ENCODE measurements around the gene ATP11A.
"Not testable (repeated sequence)": the region's sequence is repeated elsewhere in the genome, so short reads cannot be mapped to it uniquely, and the experiment has no call there.

ATP11A gene

DNA sequence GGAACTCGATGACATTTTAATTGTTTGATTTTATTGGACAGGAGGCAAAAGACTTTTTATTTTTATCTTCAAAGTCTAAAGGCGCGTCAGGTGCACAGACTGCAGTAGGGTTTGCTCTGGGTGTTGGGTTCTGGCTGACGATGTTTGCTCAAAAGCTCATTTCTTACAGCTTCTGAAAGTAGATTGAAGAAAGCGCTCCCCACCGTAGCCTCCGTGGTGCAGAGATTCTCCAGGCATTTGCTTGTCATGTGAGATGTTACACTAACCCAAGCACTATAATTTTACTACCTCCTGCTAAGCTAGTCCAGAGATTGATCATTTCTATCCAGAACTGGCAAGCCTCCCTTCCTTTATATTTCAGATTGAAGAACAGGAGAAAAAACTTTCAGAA is 14.5 kb upstream of the ATP11A start:
- H3K36me3 ChIP-seq (ENCODE audit: insufficient read depth, low read length): no peaks in the 10 kb centered on the region
- H3K4me3 ChIP-seq: no peak overlapping the region
- no peak for DNase-seq (ENCODE audit: low read depth, low spot score)
- TF ChIP-seq FOXP2 (optimal IDR thresholded peaks at IDR 0.05; ENCODE audit: control extremely low read depth, extremely low read length, insufficient read depth) (no peak), POLR2AphosphoS5 (IDR thresholded peaks at IDR 0.05; ENCODE audit: borderline replicate concordance, low read depth, low read length) (no peak), EZH2 (IDR thresholded peaks at IDR 0.05) (no peak)
- H3K9ac ChIP-seq (ENCODE audit: insufficient read length): no peak overlapping the region
- no peaks in the 10 kb centered on the region for H3K9me3 ChIP-seq (ENCODE audit: low read depth, low read length)
- H3K27ac ChIP-seq: 0 out of 2 replicates have a peak overlapping the region, but pooled peaks have one; percentile 7

DNA sequence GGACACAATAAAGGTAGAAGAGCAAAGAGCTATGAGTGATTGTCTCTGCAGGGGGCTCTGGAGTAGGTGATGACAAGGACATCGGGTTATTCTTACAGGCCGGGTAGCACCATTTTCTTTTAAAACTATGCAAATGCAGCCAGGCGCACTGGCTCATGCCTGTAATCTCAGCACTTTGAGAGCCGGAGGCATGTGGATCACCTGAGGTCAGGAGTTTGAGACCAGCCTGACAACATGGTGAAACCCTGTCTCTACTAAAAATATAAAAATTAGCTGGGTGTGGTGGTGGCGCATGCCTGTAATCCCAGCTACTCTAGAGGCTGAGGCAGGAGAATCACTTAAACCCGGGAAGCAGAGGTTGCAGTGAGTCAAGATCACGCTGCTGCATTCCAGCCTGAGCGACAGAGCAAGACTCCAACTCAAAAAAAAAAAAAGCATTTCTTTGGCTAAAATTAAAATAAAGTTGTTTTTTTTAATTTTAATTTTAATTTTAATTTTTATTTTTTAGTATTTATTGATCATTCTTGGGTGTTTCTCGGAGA is 12.3 kb upstream of the ATP11A start:
- not testable (repeated sequence) for H3K4me3 ChIP-seq; H3K9me3 ChIP-seq (ENCODE audit: low read depth, low read length); H3K36me3 ChIP-seq (ENCODE audit: insufficient read depth, low read length); H3K27ac ChIP-seq; H3K9ac ChIP-seq (ENCODE audit: insufficient read length); DNase-seq (ENCODE audit: low read depth, low spot score)

DNA sequence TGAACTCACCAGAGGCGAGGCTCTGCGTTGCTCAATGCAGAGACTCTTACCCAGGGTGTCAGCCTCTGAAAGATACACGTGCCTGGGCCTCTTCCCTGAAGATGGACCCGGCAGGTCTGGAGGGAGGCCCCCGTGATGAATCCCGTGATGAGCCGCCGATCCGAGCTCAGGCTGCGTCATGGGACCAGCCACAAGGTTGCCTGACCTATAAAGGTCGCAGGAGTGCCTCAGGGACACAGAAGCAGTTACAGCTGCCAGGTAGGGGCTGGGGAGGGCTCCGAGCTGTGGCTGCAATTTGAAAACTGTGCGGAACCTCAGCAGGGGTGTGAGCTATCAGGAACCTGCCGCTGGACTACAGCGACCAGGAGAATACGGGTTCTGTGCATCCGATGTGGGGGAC is 10.5 kb upstream of the ATP11A start:
- DNase-seq (ENCODE audit: low read depth, low spot score): no peak
- Histone ChIP-seq H3K36me3 (ENCODE audit: insufficient read depth, low read length) (no peaks in the 10 kb centered on the region), H3K9me3 (ENCODE audit: low read depth, low read length) (no peaks in the 10 kb centered on the region), H3K9ac (ENCODE audit: insufficient read length) (no peak overlapping the region), H3K4me3 (no peak overlapping the region), H3K27ac (no peak overlapping the region)
- TF ChIP-seq FOXP2 (optimal IDR thresholded peaks at IDR 0.05; ENCODE audit: control extremely low read depth, extremely low read length, insufficient read depth) (no peak), EZH2 (IDR thresholded peaks at IDR 0.05) (no peak), POLR2AphosphoS5 (IDR thresholded peaks at IDR 0.05; ENCODE audit: borderline replicate concordance, low read depth, low read length) (no peak)

DNA sequence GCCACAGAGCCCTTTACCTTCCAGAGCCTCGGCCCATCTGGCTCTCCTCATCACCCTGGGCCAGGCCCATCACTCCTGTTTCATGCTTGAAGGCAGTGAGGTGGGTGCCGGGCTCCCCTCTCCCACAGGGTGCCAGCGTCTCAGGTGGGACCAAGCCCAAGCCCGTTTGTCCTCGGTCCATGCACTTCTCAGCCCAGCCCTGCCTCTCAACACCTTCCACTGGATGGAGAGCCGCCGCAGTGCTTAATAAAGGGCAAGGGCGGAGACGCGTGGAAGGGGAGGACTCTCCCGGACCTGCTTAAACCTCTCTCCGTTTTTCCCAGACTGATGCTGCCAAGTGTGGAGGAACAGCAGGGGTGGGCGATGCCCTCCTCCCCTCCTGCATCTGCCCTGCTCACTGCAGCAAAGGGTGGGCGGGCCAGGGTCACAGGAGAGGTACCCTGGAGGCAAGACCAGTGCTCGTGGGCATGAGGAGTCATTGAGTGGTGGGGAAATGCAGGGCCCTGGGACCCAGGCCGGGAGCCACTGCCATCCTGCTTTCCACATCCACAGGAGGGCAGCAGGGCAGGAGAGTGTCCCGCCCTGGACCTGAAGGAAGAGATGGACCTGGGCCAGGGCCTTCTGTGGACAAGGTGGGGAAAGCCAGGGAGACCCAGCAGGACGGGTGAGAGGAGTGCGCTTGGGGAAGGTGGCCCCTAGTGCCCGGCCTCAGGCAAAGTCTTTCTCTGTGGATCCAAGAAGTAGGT is 9.7 kb upstream of the ATP11A start:
- TF ChIP-seq EZH2 (IDR thresholded peaks at IDR 0.05): no peak
- no peak for TF ChIP-seq FOXP2 (optimal IDR thresholded peaks at IDR 0.05; ENCODE audit: control extremely low read depth, extremely low read length, insufficient read depth)
- no peak for TF ChIP-seq POLR2AphosphoS5 (IDR thresholded peaks at IDR 0.05; ENCODE audit: borderline replicate concordance, low read depth, low read length)
- H3K9me3 ChIP-seq (ENCODE audit: low read depth, low read length): no peaks in the 10 kb centered on the region
- no peaks in the 10 kb centered on the region for H3K36me3 ChIP-seq (ENCODE audit: insufficient read depth, low read length)
- H3K27ac ChIP-seq: no peak overlapping the region
- no peak overlapping the region for H3K4me3 ChIP-seq
- DNase-seq (ENCODE audit: low read depth, low spot score): no peak
- H3K9ac ChIP-seq (ENCODE audit: insufficient read length): no peak overlapping the region

DNA sequence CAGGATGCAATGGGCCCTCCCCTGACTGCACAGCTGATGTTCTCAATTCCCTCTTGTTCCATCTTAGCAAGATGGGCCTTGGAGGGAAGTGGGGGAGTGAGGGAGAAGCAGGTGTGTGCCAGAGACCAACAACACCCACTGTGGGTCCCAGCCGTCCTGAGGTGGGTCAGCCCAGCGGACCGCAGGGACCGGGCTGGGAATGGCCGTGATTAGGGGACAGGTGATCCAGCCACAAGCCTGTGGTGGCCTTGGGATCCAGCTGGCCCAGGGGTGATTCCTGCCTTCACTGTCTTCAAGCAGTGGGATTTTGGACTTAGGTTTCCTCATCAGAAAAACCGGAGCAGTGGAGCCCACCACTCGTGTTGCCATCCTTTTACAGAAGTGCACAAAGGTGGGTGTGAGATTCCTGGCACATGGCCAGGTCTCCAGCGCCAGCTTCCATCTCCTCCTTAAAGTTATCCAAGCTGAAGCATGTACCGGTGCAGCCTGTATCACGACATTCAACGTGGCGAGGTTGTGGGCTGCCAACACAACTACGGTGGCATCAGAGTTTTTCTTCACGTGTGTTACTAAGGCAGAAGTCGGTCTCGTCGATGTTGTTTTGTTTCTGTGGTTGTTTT is 9.0 kb upstream of the ATP11A start:
- no peak overlapping the region for H3K27ac ChIP-seq
- no peak for TF ChIP-seq EZH2 (IDR thresholded peaks at IDR 0.05)
- TF ChIP-seq POLR2AphosphoS5 (IDR thresholded peaks at IDR 0.05; ENCODE audit: borderline replicate concordance, low read depth, low read length): no peak
- no peak for TF ChIP-seq FOXP2 (optimal IDR thresholded peaks at IDR 0.05; ENCODE audit: control extremely low read depth, extremely low read length, insufficient read depth)
- H3K9me3 ChIP-seq (ENCODE audit: low read depth, low read length): no peaks in the 10 kb centered on the region
- no peak overlapping the region for H3K4me3 ChIP-seq
- no peak overlapping the region for H3K9ac ChIP-seq (ENCODE audit: insufficient read length)
- no peak for DNase-seq (ENCODE audit: low read depth, low spot score)
- H3K36me3 ChIP-seq (ENCODE audit: insufficient read depth, low read length): no peaks in the 10 kb centered on the region

DNA sequence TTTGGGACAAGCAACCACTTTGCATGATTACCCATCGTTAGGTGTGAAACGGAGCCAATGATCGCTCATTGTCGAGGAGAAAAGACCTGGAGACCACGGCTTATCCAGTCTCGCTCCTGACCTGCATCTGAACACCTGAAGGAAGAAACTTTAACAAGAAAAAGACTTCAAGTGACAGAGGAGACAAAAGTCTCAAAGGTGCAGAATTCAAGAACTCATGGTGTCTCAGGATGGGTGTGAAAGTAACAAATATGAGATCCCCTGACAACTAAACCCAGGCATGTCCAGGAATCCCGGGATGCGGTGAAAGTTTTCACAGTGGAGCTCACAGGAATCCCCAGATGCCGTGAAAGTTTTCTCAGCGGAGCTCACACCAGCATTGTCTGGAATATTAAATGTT is 6.3 kb upstream of the ATP11A start:
- Histone ChIP-seq H3K4me3 (no peak overlapping the region), H3K9me3 (ENCODE audit: low read depth, low read length) (no peaks in the 10 kb centered on the region), H3K36me3 (ENCODE audit: insufficient read depth, low read length) (no peaks in the 10 kb centered on the region), H3K9ac (ENCODE audit: insufficient read length) (no peak overlapping the region), H3K27ac (no peak overlapping the region)
- no peak for DNase-seq (ENCODE audit: low read depth, low spot score)
- TF ChIP-seq EZH2 (IDR thresholded peaks at IDR 0.05): no peak
- TF ChIP-seq POLR2AphosphoS5 (IDR thresholded peaks at IDR 0.05; ENCODE audit: borderline replicate concordance, low read depth, low read length): no peak
- TF ChIP-seq FOXP2 (optimal IDR thresholded peaks at IDR 0.05; ENCODE audit: control extremely low read depth, extremely low read length, insufficient read depth): no peak

DNA sequence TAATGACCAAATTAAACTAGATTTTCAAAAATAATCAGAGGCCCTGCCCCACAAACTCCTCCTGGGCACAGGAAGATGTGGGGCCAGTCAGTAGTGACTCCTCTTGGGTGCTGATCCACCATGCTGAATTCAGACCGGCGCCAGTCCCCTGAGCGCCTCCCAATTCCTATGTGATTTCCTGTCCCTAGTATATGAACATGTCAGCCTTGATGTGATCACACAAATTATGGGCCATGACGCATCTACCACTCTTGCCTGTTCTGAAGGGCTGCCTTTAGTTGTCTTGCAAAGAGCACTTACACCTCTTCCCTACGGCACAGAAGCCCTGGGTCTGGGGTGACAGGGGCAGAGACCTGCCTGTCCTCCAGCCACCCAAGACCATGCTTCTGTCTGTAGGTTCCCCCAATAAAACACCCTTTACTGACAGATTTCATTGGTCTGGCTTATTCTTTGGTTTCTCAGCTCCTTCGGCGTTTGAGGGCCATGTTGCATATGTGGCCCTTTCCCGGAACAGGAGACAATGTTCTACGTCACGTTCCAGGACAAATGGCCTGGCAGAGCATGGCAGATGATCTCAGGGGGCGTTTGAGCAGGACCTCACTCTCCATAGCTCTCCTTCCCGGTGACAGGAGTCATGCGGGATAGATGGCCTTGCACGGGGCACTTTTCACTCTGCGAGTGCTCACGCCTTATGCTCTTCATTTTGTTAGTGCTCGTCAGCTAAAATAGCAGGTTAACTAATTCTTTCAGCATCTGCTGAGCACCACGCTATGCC is 5.6 kb upstream of the ATP11A start:
- Histone ChIP-seq H3K4me3 (no peak overlapping the region), H3K36me3 (ENCODE audit: insufficient read depth, low read length) (no peaks in the 10 kb centered on the region), H3K9me3 (ENCODE audit: low read depth, low read length) (no peaks in the 10 kb centered on the region), H3K9ac (ENCODE audit: insufficient read length) (no peak overlapping the region), H3K27ac (no peak overlapping the region)
- DNase-seq (ENCODE audit: low read depth, low spot score): no peak
- TF ChIP-seq EZH2 (IDR thresholded peaks at IDR 0.05): no peak
- no peak for TF ChIP-seq POLR2AphosphoS5 (IDR thresholded peaks at IDR 0.05; ENCODE audit: borderline replicate concordance, low read depth, low read length)
- TF ChIP-seq FOXP2 (optimal IDR thresholded peaks at IDR 0.05; ENCODE audit: control extremely low read depth, extremely low read length, insufficient read depth): no peak

DNA sequence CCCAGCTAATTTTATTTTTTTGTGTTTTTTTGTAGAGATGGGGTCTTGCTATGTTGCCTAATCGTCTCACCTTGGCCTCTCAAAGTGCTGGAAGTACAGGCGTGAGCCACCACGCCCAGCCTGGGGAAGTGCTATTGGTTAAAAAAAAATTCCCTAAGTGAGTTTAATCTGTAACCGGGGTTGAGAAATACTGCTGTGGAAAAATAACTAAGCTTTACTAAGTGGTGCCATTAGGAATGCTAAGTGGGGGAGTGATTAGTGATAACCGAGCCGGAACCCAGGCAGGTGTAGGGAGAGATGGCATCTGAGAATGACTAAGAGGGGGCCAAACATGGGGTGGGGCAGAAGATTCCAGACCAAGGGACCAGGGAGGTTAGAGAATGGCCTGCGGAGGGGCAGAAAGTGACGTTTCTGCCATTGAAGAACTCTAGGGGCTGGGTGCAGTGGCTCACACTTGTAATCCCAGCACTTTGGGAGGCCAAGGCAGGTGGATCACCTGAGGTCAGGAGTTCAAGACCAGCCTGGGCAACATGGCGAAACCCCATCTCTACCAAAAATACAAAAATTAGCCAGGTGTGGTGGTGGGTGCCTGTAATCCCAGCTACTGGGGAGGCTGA is 4.5 kb upstream of the ATP11A start:
- not testable (repeated sequence) for H3K4me3 ChIP-seq; H3K9me3 ChIP-seq (ENCODE audit: low read depth, low read length); H3K9ac ChIP-seq (ENCODE audit: insufficient read length); H3K36me3 ChIP-seq (ENCODE audit: insufficient read depth, low read length); DNase-seq (ENCODE audit: low read depth, low spot score); H3K27ac ChIP-seq
